ENCODE data around the gene USP4.
"Not testable (repeated sequence)": the region's sequence is repeated elsewhere in the genome, so short reads cannot be mapped to it uniquely, and the experiment has no call there.

Gene USP4

DNA sequence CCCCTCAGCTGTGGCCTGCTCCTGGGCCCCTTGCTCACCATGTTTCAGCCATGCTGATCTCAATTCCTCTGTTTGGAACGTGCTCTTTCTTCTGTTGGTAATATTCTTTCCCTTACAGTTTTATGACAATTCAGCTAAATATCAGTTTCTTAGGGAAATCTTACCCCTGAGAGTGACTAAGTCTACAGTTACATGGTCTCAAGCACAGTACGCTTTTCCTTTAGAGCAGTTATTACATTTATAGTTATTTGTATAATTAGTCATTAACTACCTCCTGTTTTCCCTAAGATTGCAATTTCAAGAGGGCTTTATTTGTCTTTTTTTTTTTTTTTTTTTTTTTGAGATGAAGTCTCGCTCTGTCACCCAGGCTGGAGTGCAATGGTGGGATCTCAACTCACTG is 86.3 kb downstream of the USP4 start:
- no peak for DNase-seq (ENCODE audit: low spot score)

DNA sequence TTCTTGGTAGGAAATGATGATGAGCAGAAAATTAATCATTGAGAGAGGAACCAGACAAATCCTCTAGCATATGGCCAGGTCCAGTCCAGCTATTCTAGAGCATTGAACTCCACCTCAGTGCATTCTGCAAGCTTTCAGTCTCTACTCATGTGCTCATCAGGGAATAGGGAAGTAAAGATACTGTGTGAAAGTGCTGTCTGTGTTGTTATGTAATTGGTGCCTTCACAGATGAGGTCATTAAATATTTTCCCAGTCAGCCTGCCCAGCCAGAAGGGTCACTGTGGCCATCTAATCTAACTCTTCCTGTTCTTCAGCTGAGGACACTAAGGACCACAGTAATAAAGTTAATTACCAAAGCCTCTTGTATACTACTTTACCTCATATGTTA is 91.0 kb downstream of the USP4 start:
- no peak for DNase-seq (ENCODE audit: low spot score)

GRCh38 chr3:49244581-49245205 is 95.2 kb downstream of the USP4 start:
- no peak for DNase-seq (ENCODE audit: low spot score)

- not testable (repeated sequence) for DNase-seq (ENCODE audit: low spot score)
These were observed 99.8 kb downstream of the USP4 start for GRCh38 chr3:49240091-49240490.

DNA sequence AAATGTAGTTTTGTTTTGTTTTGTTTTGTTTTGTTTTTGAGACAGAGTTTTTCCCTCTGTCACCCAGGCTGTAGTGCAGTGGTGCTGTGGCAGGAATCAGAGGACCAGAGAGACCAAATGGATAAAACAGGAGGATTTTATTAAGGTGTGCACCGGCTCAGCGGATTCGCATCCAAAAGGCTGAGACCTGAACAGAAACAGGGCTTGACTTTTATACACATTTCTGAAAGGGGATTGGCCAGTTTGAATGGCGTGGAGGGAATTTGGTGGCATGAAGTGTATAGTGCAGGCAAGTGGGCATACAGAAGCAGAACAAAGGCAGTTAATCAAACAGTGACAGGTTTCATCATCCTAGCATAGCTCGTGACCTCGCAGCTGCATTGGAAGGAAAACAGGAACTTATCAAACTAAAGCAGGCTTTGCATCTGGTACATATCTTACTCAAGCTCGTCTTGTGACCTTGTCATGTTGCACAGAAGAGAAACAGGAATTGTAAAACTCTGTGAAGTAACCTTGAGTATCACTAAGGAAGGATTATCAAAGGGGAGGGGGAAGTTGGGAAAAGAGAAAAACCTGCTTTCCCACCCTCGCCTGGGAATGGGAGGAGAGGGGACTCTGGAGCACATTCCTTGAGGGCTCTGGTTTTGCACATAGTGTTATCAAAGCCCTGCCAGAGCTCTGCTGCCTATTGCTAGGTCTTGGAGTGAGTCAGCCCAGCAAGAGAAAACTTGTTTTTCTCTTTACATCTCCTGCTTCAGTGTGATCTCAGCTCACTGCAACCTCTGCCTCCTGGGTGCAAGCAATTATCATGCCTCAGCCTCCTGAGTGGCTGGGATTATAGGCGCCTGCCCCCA is 101.4 kb downstream of the USP4 start:
- no peak for DNase-seq (ENCODE audit: low spot score)

DNA sequence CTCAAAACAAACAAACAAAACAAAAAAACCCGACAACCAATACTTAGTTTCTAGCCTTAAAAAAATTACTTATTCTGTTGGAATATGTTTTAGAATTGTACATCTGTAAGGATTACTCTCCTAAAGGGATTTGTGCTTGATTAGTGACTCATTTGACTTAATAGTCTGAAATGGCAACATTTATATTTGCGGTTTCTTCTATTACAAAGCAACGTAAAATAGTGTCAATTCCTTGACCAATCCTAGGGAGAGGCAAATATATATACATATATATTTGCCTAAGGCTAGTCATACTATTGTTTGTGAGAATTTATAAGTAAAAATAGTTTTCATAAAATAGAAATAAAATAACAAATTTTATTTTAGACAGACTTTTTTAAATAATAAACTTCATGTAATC is 102.5 kb downstream of the USP4 start:
- no peak for DNase-seq (ENCODE audit: low spot score)

DNA sequence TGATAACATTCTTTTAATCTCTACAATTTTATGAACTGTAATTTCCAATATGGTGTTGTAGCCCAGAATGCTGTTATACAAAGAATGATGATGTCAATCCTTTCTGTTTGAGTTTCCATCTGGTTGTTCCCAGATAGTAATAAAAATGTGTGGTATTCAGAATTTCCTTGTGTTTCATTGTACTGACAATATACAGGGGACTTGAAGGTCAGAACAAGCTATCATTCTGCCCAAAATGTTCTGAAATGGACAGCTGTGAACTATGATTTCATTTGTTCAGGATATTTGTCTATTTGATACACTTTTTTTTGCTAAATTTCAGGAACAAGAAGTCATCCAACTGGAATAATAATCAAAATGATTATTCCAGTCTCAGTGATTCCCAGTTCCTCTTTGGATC is 103.6 kb downstream of the USP4 start:
- DNase-seq (ENCODE audit: low spot score) = no peak

DNA sequence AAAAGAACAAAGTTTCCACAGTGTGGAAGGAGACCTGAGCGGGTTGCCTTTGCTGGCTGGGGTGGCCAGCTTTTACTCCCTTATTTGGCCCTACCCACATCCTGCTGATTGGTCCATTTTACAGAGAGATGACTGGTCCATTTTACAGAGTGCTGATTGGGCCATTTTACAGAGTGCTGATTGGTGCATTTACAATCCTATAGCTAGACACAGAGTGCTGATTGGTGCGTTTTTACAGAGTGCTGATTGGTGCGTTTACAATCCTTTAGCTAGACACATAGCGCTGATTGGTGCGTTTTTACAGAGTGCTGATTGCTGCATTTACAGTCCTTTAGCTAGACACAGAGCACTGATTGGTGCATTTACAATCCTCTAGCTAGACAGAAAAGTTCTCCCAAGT is 111.0 kb downstream of the USP4 start:
- not testable (repeated sequence) for DNase-seq (ENCODE audit: low spot score)

All from CD4-positive, alpha-beta T cell treated with Interleukin-6 at 100 ng/mL for 8 hours (primary cell).